ENCODE results near the gene SYT1. TPM values are rescaled to one million over a fixed set of nuclear protein-coding genes. Genes with fewer than 3 reads are reported as not detected.

Gene SYT1
- total RNA-seq, 1 donor from 2014 or later: 33.2 TPM

DNA sequence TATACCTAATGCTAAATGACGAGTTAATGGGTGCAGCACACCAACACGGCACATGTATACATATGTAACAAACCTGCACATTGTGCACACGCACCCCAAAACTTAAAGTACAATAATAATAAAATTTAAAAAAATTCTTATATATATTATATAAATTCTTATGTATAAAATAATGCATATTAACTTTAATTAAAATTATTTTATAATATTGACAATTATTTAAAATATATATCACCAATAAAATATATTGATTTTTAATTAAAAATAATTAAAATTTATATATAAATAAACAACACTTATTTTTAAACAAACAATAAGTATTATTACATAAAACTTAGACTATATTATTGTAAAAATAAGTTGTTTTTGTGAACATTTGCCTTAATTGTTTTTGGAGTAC, 188.8 kb downstream of the SYT1 start:
- Histone ChIP-seq H3K27ac (ENCODE audit: low read depth, low read length) (no peak overlapping the region), H4K20me1 (ENCODE audit: insufficient read depth, low read length) (no peaks in the 10 kb centered on the region), H2AFZ (ENCODE audit: low read depth, low read length) (no peak overlapping the region), H3K4me1 (ENCODE audit: insufficient read depth, low read length) (peaks cover 23% of the 10 kb centered on the region), H3K36me3 (ENCODE audit: insufficient read depth, low read length) (no peaks in the 10 kb centered on the region), H3K4me2 (ENCODE audit: low read length) (no peak overlapping the region), H3K27me3 (ENCODE audit: insufficient read depth, low read length) (no peaks in the 10 kb centered on the region), H3K9ac (ENCODE audit: low read length) (no peak overlapping the region), H3K9me3 (ENCODE audit: insufficient read depth, low read depth, low read length) (no peaks in the 10 kb centered on the region), H3K4me3 (ENCODE audit: insufficient read depth, low read depth, low read length) (no peak overlapping the region), H3K79me2 (ENCODE audit: insufficient read depth, low read length) (no peaks in the 10 kb centered on the region)
- H3K4me1 Mint-ChIP-seq (ENCODE audit: low read depth, unreplicated experiment): peaks cover 21% of the 10 kb centered on the region
- no peaks in the 10 kb centered on the region for H3K36me3 Mint-ChIP-seq (ENCODE audit: low read depth, unreplicated experiment)
- no peak overlapping the region for H3K27ac Mint-ChIP-seq (ENCODE audit: unreplicated experiment)
- FAIRE-seq (no peak), DNase-seq (ENCODE audit: low read depth) (no peak)
- H3K4me3 Mint-ChIP-seq (ENCODE audit: unreplicated experiment): no peak overlapping the region
- peaks cover 6% of the 10 kb centered on the region for H3K9me3 Mint-ChIP-seq (ENCODE audit: unreplicated experiment)
- no peaks in the 10 kb centered on the region for H3K27me3 Mint-ChIP-seq (ENCODE audit: low read depth, unreplicated experiment)
- TF ChIP-seq, protein P1, sequence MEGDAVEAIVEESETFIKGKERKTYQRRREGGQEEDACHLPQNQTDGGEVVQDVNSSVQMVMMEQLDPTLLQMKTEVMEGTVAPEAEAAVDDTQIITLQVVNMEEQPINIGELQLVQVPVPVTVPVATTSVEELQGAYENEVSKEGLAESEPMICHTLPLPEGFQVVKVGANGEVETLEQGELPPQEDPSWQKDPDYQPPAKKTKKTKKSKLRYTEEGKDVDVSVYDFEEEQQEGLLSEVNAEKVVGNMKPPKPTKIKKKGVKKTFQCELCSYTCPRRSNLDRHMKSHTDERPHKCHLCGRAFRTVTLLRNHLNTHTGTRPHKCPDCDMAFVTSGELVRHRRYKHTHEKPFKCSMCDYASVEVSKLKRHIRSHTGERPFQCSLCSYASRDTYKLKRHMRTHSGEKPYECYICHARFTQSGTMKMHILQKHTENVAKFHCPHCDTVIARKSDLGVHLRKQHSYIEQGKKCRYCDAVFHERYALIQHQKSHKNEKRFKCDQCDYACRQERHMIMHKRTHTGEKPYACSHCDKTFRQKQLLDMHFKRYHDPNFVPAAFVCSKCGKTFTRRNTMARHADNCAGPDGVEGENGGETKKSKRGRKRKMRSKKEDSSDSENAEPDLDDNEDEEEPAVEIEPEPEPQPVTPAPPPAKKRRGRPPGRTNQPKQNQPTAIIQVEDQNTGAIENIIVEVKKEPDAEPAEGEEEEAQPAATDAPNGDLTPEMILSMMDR (IDR thresholded peaks at IDR 0.05; ENCODE audit: insufficient read depth, low read depth, low read length): no peak
- no peak for TF ChIP-seq EZH2 (IDR thresholded peaks at IDR 0.05; ENCODE audit: insufficient read depth, low read length)

DNA sequence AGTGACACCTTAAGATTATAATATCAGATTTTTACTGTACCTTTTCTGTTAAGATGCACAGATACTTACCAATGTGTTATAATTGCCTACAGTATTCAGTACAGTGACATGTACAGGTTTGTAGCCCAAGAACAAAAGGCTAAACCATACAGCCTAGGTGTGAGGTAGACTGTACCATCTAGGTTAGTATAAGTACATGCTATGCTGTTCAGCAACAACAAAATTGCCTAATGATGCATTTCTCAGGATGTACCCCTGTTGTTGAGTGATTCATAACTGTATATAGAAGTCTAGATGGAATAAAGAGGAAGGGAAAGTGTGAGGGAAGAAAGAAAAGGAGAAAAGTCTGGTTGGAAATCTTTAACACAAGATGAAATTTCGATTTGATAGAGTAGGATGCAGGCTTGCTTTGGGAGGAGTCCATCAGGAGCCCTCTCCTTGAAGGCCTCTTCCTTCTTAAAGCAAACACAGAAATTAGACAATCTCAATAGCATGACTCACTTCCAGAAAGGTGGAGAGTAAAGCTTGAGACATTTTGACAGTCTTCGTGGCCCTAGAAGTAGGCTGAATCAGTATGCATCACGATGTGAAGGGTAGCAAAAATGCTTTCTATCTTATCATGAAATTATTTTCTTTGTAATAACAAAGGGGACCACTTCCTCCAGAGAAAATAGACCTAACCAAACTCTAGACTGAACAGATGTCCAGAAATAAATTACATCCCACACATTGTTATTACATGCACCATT, 191.5 kb downstream of the SYT1 start:
- H3K27me3 ChIP-seq (ENCODE audit: insufficient read depth, low read length): no peaks in the 10 kb centered on the region
- H3K27ac ChIP-seq (ENCODE audit: low read depth, low read length): peak overlapping the region; percentile 75
- no peaks in the 10 kb centered on the region for H3K36me3 ChIP-seq (ENCODE audit: insufficient read depth, low read length)
- peaks cover 6% of the 10 kb centered on the region for H3K9me3 Mint-ChIP-seq (ENCODE audit: unreplicated experiment)
- H2AFZ ChIP-seq (ENCODE audit: low read depth, low read length): no peak overlapping the region
- FAIRE-seq: peak; percentile 78
- H3K4me3 Mint-ChIP-seq (ENCODE audit: unreplicated experiment): no peak overlapping the region
- peak; percentile 96 for DNase-seq (ENCODE audit: low read depth)
- no peaks in the 10 kb centered on the region for H3K9me3 ChIP-seq (ENCODE audit: insufficient read depth, low read depth, low read length)
- H3K4me3 ChIP-seq (ENCODE audit: insufficient read depth, low read depth, low read length): no peak overlapping the region
- no peaks in the 10 kb centered on the region for H3K79me2 ChIP-seq (ENCODE audit: insufficient read depth, low read length)
- H3K4me1 Mint-ChIP-seq (ENCODE audit: low read depth, unreplicated experiment): peaks cover 28% of the 10 kb centered on the region
- peaks cover 27% of the 10 kb centered on the region for H3K4me1 ChIP-seq (ENCODE audit: insufficient read depth, low read length)
- peak overlapping the region; percentile 61 for H3K4me2 ChIP-seq (ENCODE audit: low read length)
- TF ChIP-seq EZH2 (IDR thresholded peaks at IDR 0.05; ENCODE audit: insufficient read depth, low read length): no peak
- TF ChIP-seq, protein P1 (IDR thresholded peaks at IDR 0.05; ENCODE audit: insufficient read depth, low read depth, low read length): no peak
- H3K27ac Mint-ChIP-seq (ENCODE audit: unreplicated experiment): peak overlapping the region; percentile 54
- H3K27me3 Mint-ChIP-seq (ENCODE audit: low read depth, unreplicated experiment): no peaks in the 10 kb centered on the region
- no peaks in the 10 kb centered on the region for H3K36me3 Mint-ChIP-seq (ENCODE audit: low read depth, unreplicated experiment)
- H3K9ac ChIP-seq (ENCODE audit: low read length): no peak overlapping the region
- no peaks in the 10 kb centered on the region for H4K20me1 ChIP-seq (ENCODE audit: insufficient read depth, low read length)

DNA sequence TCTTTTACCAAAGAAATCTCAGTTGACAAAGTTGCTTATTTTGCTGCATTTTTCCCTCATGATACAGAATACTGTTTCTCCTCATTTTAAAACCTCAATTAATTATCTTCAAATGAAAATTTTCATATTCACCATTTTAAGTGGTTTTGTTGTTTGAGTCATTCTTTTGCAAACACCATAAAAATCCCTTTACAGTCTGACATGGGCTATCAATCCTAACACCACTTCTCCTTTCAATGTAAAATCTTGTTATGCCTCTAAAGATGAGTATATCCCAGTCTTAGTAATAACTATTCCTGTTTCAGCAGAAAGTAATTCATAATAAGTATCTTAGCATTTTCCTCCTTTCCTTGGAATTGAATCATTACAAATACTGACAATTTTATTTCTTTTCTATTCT, 192.2 kb downstream of the SYT1 start:
- H3K79me2 ChIP-seq (ENCODE audit: insufficient read depth, low read length): no peaks in the 10 kb centered on the region
- FAIRE-seq: peak; percentile 9
- H3K9me3 ChIP-seq (ENCODE audit: insufficient read depth, low read depth, low read length): no peaks in the 10 kb centered on the region
- H3K4me1 ChIP-seq (ENCODE audit: insufficient read depth, low read length): peaks cover 27% of the 10 kb centered on the region
- no peak overlapping the region for H3K9ac ChIP-seq (ENCODE audit: low read length)
- peaks cover 29% of the 10 kb centered on the region for H3K4me1 Mint-ChIP-seq (ENCODE audit: low read depth, unreplicated experiment)
- H3K4me3 Mint-ChIP-seq (ENCODE audit: unreplicated experiment): no peak overlapping the region
- H4K20me1 ChIP-seq (ENCODE audit: insufficient read depth, low read length): no peaks in the 10 kb centered on the region
- no peaks in the 10 kb centered on the region for H3K27me3 ChIP-seq (ENCODE audit: insufficient read depth, low read length)
- DNase-seq (ENCODE audit: low read depth): peak; percentile 69
- peak overlapping the region; percentile 61 for H3K4me2 ChIP-seq (ENCODE audit: low read length)
- no peaks in the 10 kb centered on the region for H3K27me3 Mint-ChIP-seq (ENCODE audit: low read depth, unreplicated experiment)
- H3K36me3 ChIP-seq (ENCODE audit: insufficient read depth, low read length): no peaks in the 10 kb centered on the region
- H3K9me3 Mint-ChIP-seq (ENCODE audit: unreplicated experiment): peaks cover 4% of the 10 kb centered on the region
- no peaks in the 10 kb centered on the region for H3K36me3 Mint-ChIP-seq (ENCODE audit: low read depth, unreplicated experiment)
- H2AFZ ChIP-seq (ENCODE audit: low read depth, low read length): no peak overlapping the region
- no peak overlapping the region for H3K4me3 ChIP-seq (ENCODE audit: insufficient read depth, low read depth, low read length)
- TF ChIP-seq, protein P1 (IDR thresholded peaks at IDR 0.05; ENCODE audit: insufficient read depth, low read depth, low read length): no peak
- TF ChIP-seq EZH2 (IDR thresholded peaks at IDR 0.05; ENCODE audit: insufficient read depth, low read length): no peak
- H3K27ac Mint-ChIP-seq (ENCODE audit: unreplicated experiment): peak overlapping the region; percentile 26
- peak overlapping the region; percentile 75 for H3K27ac ChIP-seq (ENCODE audit: low read depth, low read length)

Data from astrocyte (in vitro differentiated cells and primary cell).